GM10266 (cell line): ENCODE measurements around the gene SLC26A6.
A peak's percentile ranks its signal among the peaks of the same experiment; 100 is the strongest.

Experiments
- DNase-seq: peaks from one replicate; pipeline ENCODE4 v3.0.0; 2012; ENCODE audit errors: extremely low spot score
- TF ChIP-seq, protein P1 (sequence below): IDR thresholded peaks from 2 replicates; pipeline ENCODE4 v1.5.1; 2012; ENCODE audit warnings: mild to moderate bottlenecking, low read depth; ENCODE audit not compliant: control insufficient read depth, insufficient read depth; ENCODE audit errors: missing control alignments

Gene SLC26A6

GRCh38 chr3:48639944-48640606, 4.8 kb upstream of the SLC26A6 start:
- DNase-seq, result no peak
- TF ChIP-seq, protein P1, sequence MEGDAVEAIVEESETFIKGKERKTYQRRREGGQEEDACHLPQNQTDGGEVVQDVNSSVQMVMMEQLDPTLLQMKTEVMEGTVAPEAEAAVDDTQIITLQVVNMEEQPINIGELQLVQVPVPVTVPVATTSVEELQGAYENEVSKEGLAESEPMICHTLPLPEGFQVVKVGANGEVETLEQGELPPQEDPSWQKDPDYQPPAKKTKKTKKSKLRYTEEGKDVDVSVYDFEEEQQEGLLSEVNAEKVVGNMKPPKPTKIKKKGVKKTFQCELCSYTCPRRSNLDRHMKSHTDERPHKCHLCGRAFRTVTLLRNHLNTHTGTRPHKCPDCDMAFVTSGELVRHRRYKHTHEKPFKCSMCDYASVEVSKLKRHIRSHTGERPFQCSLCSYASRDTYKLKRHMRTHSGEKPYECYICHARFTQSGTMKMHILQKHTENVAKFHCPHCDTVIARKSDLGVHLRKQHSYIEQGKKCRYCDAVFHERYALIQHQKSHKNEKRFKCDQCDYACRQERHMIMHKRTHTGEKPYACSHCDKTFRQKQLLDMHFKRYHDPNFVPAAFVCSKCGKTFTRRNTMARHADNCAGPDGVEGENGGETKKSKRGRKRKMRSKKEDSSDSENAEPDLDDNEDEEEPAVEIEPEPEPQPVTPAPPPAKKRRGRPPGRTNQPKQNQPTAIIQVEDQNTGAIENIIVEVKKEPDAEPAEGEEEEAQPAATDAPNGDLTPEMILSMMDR, result no peak

DNA sequence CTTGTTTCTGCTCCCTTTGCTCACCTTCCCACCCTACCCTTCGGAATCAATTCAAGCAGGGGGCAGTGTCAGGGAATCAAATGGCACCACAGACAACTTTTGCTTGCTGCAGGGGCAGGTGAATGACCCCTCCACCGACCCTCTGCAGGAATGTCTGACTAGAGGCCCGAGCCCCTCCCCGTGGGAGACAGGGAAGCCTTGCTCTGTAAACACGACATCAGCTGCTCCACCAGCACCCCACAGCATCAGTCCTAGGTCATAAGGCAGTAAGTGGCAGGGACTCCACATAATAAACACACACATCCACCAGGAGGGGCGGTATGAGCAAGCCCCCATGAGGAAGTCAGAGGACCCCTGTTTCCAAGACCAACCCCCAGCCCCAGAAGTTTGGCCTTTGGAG, 2.0 kb upstream of the SLC26A6 start:
- TF ChIP-seq, protein P1, result no peak

DNA sequence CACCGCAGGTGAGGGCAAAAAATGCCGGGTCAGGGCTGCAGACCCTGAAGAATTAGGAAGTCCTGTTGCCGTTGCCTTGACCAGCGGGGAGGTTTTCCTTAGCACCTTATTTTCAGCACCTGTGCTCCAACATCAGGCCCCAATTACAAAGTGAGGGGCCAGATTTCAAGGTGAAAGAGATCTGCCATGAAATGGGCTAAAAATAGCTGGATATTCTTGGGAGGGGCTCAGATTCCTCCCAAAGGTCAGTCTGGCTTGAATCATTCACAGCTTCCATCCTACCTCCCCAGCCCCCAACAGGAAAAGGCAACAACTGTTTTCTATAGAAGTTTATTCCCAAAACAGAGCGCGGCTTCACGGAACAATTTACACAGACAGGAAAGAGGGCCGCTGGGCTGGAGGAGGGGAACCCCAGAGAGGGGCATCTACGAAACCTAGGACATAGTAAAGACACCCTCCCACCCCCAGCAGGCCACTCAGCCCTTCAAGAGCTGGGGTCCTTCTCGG, 941 bp upstream of the SLC26A6 start:
- TF ChIP-seq, protein P1, result no peak
- DNase-seq, result no peak

More for the DNA sequence above, 2.0 kb upstream of the SLC26A6 start:
- DNase-seq, result no peak

- DNase-seq, result peak; percentile 72
- TF ChIP-seq, protein P1, result no peak
These were observed 520 bp downstream of the SLC26A6 start for GRCh38 chr3:48634661-48635221.

GRCh38 chr3:48633743-48634142, 1.5 kb downstream of the SLC26A6 start:
- DNase-seq, result no peak
- TF ChIP-seq, protein P1, result no peak

GRCh38 chr3:48633256-48633655, 2.0 kb downstream of the SLC26A6 start:
- TF ChIP-seq, protein P1, result no peak
- no peak for DNase-seq
